ENCODE results near the gene STK32A. TPM values are rescaled to one million over a fixed set of nuclear protein-coding genes. Genes with fewer than 3 reads are reported as not detected.

Gene STK32A
- total RNA-seq, 1 experiment from 2014 or later, result not detected

- Histone ChIP-seq H3K36me3 (ENCODE audit: control insufficient read depth, insufficient read depth, low read length) (no peaks in the 10 kb centered on the region), H3K27ac (ENCODE audit: low read length) (no peak overlapping the region), H3K9me3 (ENCODE audit: control insufficient read depth, insufficient read depth, low read depth, low read length) (no peaks in the 10 kb centered on the region), H3K4me1 (ENCODE audit: control insufficient read depth, insufficient read depth, low read length) (no peaks in the 10 kb centered on the region), H3K4me3 (ENCODE audit: low read depth in 2 of 2, low read length in 2 of 2) (no peak overlapping the region), H3K27me3 (ENCODE audit: control insufficient read depth, insufficient read depth, low read length) (no peaks in the 10 kb centered on the region)
- BruUV-seq (replicated peaks), result no TSS peak
- no peak for DNase-seq (ENCODE audit: low read depth, low spot score)
- no peak for TF ChIP-seq SIN3A (IDR thresholded peaks at IDR 0.05; ENCODE audit: borderline replicate concordance, insufficient read depth, low read depth, low read length)
- no peak for TF ChIP-seq CTCF (IDR thresholded peaks at IDR 0.05)
- TF ChIP-seq POLR2AphosphoS5 (IDR thresholded peaks at IDR 0.05; ENCODE audit: low read depth, low read length), result no peak
- no peak for TF ChIP-seq REST (IDR thresholded peaks at IDR 0.05; ENCODE audit: insufficient read depth in 1 of 2, low read depth in 2 of 2, low read length in 1 of 2)
- TF ChIP-seq TCF7L2 (IDR thresholded peaks at IDR 0.05; ENCODE audit: low read depth, low read length), result no peak
- in situ Hi-C loops (cut with HindIII; ENCODE audit: low pct_unique_long_range_greater_than_20kb, low sequenced_read_pairs), result no loop called here
- ATAC-seq, result no peak
- intact Hi-C loops (cut with micrococcal nuclease; ENCODE audit: unreplicated experiment), result no loop called here
- ChIA-PET POLR2A (no interaction called here), CTCF (no interaction called here)
Measured at GRCh38 chr5:147415651-147416050, 180.8 kb downstream of the STK32A start.

GRCh38 chr5:147417135-147417813, 182.4 kb downstream of the STK32A start:
- H3K4me1 ChIP-seq (ENCODE audit: control insufficient read depth, insufficient read depth, low read length), result no peaks in the 10 kb centered on the region
- no peak overlapping the region for H3K27ac ChIP-seq (ENCODE audit: low read length)
- no peaks in the 10 kb centered on the region for H3K9me3 ChIP-seq (ENCODE audit: control insufficient read depth, insufficient read depth, low read depth, low read length)
- H3K36me3 ChIP-seq (ENCODE audit: control insufficient read depth, insufficient read depth, low read length), result no peaks in the 10 kb centered on the region
- POLR2A ChIA-PET, result no interaction called here
- no peak for TF ChIP-seq REST (IDR thresholded peaks at IDR 0.05; ENCODE audit: insufficient read depth in 1 of 2, low read depth in 2 of 2, low read length in 1 of 2)
- no peak for TF ChIP-seq SIN3A (IDR thresholded peaks at IDR 0.05; ENCODE audit: borderline replicate concordance, insufficient read depth, low read depth, low read length)
- TF ChIP-seq TCF7L2 (IDR thresholded peaks at IDR 0.05; ENCODE audit: low read depth, low read length), result no peak
- no peak for TF ChIP-seq POLR2AphosphoS5 (IDR thresholded peaks at IDR 0.05; ENCODE audit: low read depth, low read length)
- TF ChIP-seq CTCF (IDR thresholded peaks at IDR 0.05), result no peak
- intact Hi-C loops (cut with micrococcal nuclease; ENCODE audit: unreplicated experiment) (no loop called here), in situ Hi-C loops (cut with HindIII; ENCODE audit: low pct_unique_long_range_greater_than_20kb, low sequenced_read_pairs) (no loop called here)
- H3K27me3 ChIP-seq (ENCODE audit: control insufficient read depth, insufficient read depth, low read length), result no peaks in the 10 kb centered on the region
- no TSS peak for BruUV-seq (replicated peaks)
- no peak for ATAC-seq
- CTCF ChIA-PET, result no interaction called here
- no peak overlapping the region for H3K4me3 ChIP-seq (ENCODE audit: low read depth in 2 of 2, low read length in 2 of 2)
- no peak for DNase-seq (ENCODE audit: low read depth, low spot score)
